ENCODE results near the gene ZNF688. TPM values are rescaled to one million over a fixed set of nuclear protein-coding genes. Genes with fewer than 3 reads are reported as not detected.

Gene ZNF688
- total and polyA plus RNA-seq, 2 experiments from 2014 or later: 22.0 to 25.0 TPM

DNA sequence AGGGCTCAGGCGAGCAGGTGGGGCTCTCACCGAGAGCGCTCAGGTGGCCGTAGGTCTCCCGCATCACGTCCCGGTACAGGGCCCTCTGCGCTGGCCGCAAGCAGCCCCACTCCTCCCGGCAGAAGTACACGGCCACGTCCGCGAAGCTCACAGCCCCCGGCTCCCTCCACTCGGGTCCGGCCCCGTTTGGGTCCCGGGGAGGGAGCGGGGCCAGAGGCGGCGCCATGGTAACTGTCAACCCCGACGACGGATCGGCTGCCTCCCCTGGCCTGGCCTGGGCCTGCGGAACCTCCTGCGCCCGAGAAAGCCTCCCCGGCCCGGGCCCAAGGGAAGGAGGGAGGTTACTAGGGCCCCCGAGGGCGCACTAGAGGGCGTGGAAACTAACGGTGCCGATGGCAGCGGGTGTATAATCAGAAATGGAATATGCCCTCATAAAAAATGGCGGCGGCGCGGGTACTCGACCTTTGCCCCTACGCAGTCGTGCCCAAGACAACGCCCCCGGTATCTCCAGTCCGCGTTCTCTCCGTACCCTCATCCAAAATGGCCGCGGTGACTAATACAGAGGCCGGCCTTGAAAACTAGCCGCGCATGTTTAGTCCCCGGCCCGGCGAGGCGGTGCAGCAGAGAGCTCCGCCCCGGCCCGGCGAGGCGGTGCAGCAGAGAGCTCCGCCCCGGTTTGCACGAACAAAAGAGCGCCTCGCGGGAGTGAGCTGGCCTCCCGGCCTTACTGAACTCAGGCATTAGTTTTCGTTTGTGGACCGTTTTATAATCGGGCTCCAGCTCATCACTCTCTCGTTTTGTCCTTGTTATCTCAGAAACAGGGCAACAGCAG lies 13.3 kb downstream of the ZNF688 start, which contains the start of gene ZNF764:
Gene ZNF764, minus strand, starts transcription at position 418 of the 832 bp plus-strand sequence. Its CDS starts 192 bp downstream, at position 226.
- Histone ChIP-seq H3K27me3 (no peaks in the 10 kb centered on the region), H3K27ac (peak within 1 kb of the TSS; percentile 94), H3K9me3 (ENCODE audit: low read depth) (no peaks in the 10 kb centered on the region), H3K4me3 (peak within 1 kb of the TSS; percentile 47), H3K36me3 (peaks cover 11% of the 10 kb centered on the region), H3K4me1 (ENCODE audit: low read depth) (peaks cover 11% of the 10 kb centered on the region)
- no peak for TF ChIP-seq CTCF (IDR thresholded peaks at IDR 0.05; ENCODE audit: low read depth, low read length)
- peak; percentile 96 to 99 for DNase-seq (ENCODE audit: low read depth in 1 of 2, low spot score in 1 of 2)

- Histone ChIP-seq H3K27me3 (no peaks in the 10 kb centered on the region), H3K36me3 (peaks cover 11% of the 10 kb centered on the region), H3K4me3 (peak overlapping the region; percentile 47), H3K4me1 (ENCODE audit: low read depth) (peaks cover 17% of the 10 kb centered on the region), H3K9me3 (ENCODE audit: low read depth) (no peaks in the 10 kb centered on the region), H3K27ac (peak overlapping the region; percentile 94)
- no peak for TF ChIP-seq CTCF (IDR thresholded peaks at IDR 0.05; ENCODE audit: low read depth, low read length)
- peak in 1 of 2 donors; percentile 8 for DNase-seq (ENCODE audit: low read depth in 1 of 2, low spot score in 1 of 2)
Observed at GRCh38 chr16:30557707-30557956, 13.9 kb downstream of the ZNF688 start.

GRCh38 chr16:30556125-30556473 lies 15.4 kb downstream of the ZNF688 start:
- Histone ChIP-seq H3K27me3 (no peaks in the 10 kb centered on the region), H3K4me3 (no peak overlapping the region), H3K27ac (no peak overlapping the region), H3K4me1 (ENCODE audit: low read depth) (peaks cover 25% of the 10 kb centered on the region), H3K9me3 (ENCODE audit: low read depth) (no peaks in the 10 kb centered on the region), H3K36me3 (peaks cover 11% of the 10 kb centered on the region)
- TF ChIP-seq CTCF (IDR thresholded peaks at IDR 0.05; ENCODE audit: low read depth, low read length): no peak
- DNase-seq (ENCODE audit: low read depth in 1 of 2, low spot score in 1 of 2): no peak

GRCh38 chr16:30555315-30556124 lies 16.0 kb downstream of the ZNF688 start:
- no peaks in the 10 kb centered on the region for H3K27me3 ChIP-seq
- H3K4me3 ChIP-seq: no peak overlapping the region
- peaks cover 11% of the 10 kb centered on the region for H3K36me3 ChIP-seq
- no peak for DNase-seq (ENCODE audit: low read depth in 1 of 2, low spot score in 1 of 2)
- H3K27ac ChIP-seq: no peak overlapping the region
- no peaks in the 10 kb centered on the region for H3K9me3 ChIP-seq (ENCODE audit: low read depth)
- no peak for TF ChIP-seq CTCF (IDR thresholded peaks at IDR 0.05; ENCODE audit: low read depth, low read length)
- H3K4me1 ChIP-seq (ENCODE audit: low read depth): peaks cover 25% of the 10 kb centered on the region

- no peak for DNase-seq (ENCODE audit: low read depth in 1 of 2, low spot score in 1 of 2)
- no peak overlapping the region for H3K27ac ChIP-seq
- no peaks in the 10 kb centered on the region for H3K27me3 ChIP-seq
- peaks cover 25% of the 10 kb centered on the region for H3K4me1 ChIP-seq (ENCODE audit: low read depth)
- H3K9me3 ChIP-seq (ENCODE audit: low read depth): no peaks in the 10 kb centered on the region
- TF ChIP-seq CTCF (IDR thresholded peaks at IDR 0.05; ENCODE audit: low read depth, low read length): no peak
- no peak overlapping the region for H3K4me3 ChIP-seq
- H3K36me3 ChIP-seq: peaks cover 11% of the 10 kb centered on the region
Observed at GRCh38 chr16:30554557-30555314, 16.8 kb downstream of the ZNF688 start.

Data from cardiac muscle cell (in vitro differentiated cells and primary cell).